Osteoblast (primary cell): Measurements from ENCODE around the gene OCA2. TPM values are rescaled to one million over a fixed set of nuclear protein-coding genes. Genes with fewer than 3 reads are reported as not detected.

Source experiments
- DNase-seq: peaks from one replicate; pipeline ENCODE4 v3.0.0; 2011; ENCODE audit warnings: low spot score, mixed read lengths; ENCODE audit not compliant: insufficient read length; ENCODE audit errors: missing footprints
- H2AFZ ChIP-seq: 2 replicates; pipeline ENCODE4 v1.6.0; 2011; ENCODE audit warnings: mild to moderate bottlenecking, low read length
- H3K27ac ChIP-seq: 2 replicates; pipeline ENCODE4 v1.5.1; 2011; ENCODE audit warnings: mild to moderate bottlenecking, low read depth, low read length, moderate library complexity
- H3K27me3 ChIP-seq: 2 replicates; pipeline ENCODE4 v1.6.0; 2012; ENCODE audit warnings: mild to moderate bottlenecking, control low read depth, inconsistent platforms, low read length, moderate library complexity; ENCODE audit not compliant: insufficient read depth
- H3K36me3 ChIP-seq: 2 replicates; pipeline ENCODE4 v1.5.1; 2011; ENCODE audit warnings: mild to moderate bottlenecking, low read length, control low read depth, moderate library complexity; ENCODE audit not compliant: insufficient read depth
- H3K4me1 ChIP-seq: 2 replicates; pipeline ENCODE4 v1.5.1; 2011; ENCODE audit warnings: mild to moderate bottlenecking, low read length, control low read depth, moderate library complexity; ENCODE audit not compliant: insufficient read depth
- H3K4me2 ChIP-seq: 2 replicates; pipeline ENCODE4 v1.6.0; 2011; ENCODE audit warnings: mild to moderate bottlenecking, low read length; ENCODE audit not compliant: insufficient read depth
- H3K4me3 ChIP-seq: fragments of 200-600 bp; sonication (generic); 3 replicates; pipeline ENCODE4 v1.5.1; 2012; ENCODE audit warnings: mild to moderate bottlenecking, low read length, inconsistent platforms; ENCODE audit not compliant: insufficient read depth
- H3K79me2 ChIP-seq: 2 replicates; pipeline ENCODE4 v1.6.0; 2012; ENCODE audit warnings: mild to moderate bottlenecking, low read length, control low read depth, inconsistent platforms; ENCODE audit not compliant: insufficient read depth
- H3K9me3 ChIP-seq: 2 replicates; pipeline ENCODE4 v1.5.1; 2011; ENCODE audit warnings: low read depth, low read length, control low read depth
- H4K20me1 ChIP-seq: 2 replicates; pipeline ENCODE4 v1.6.0; 2012; ENCODE audit warnings: mild to moderate bottlenecking, low read length, control low read depth; ENCODE audit not compliant: insufficient read depth
- total RNA-seq: library from RNA; depleted of rRNA; stranded (reverse); fragments of >200 nt; gene quantifications from 2 replicates; pipeline ENCODE4 v1.2.3, GENCODE V29; 2012
- TF ChIP-seq, protein P1 (sequence below): IDR thresholded peaks from 2 replicates; pipeline ENCODE4 v1.5.1; 2011; ENCODE audit warnings: mild to moderate bottlenecking, low read depth, low read length, moderate library complexity; ENCODE audit errors: extremely low read depth

Gene OCA2
- total RNA-seq, 1 donor, result not detected

DNA sequence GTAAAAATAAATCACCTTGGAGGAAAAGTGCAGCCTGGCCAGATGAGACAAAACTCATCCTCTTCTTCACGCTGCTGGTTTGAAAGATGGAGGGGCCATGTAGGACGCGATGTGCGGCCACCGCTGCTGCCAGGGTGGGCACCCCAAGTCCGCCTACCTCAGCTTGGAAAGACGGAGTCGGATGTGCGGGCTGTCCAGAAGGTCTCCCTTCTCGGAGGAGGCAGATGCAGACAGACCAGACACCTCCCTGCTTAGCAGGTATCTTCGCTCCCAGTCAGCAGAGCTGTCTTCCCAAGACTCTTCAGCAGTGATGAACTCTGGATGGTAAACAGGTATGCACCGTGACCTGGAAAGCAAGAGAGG lies 71.4 kb downstream of the OCA2 start:
- Histone ChIP-seq H3K9me3 (no peaks in the 10 kb centered on the region), H3K27me3 (no peaks in the 10 kb centered on the region), H2AFZ (no peak overlapping the region), H3K4me3 (no peak overlapping the region), H3K4me1 (no peaks in the 10 kb centered on the region), H4K20me1 (no peaks in the 10 kb centered on the region), H3K4me2 (no peak overlapping the region), H3K79me2 (no peaks in the 10 kb centered on the region), H3K36me3 (no peaks in the 10 kb centered on the region), H3K27ac (no peak overlapping the region)
- TF ChIP-seq, protein P1, sequence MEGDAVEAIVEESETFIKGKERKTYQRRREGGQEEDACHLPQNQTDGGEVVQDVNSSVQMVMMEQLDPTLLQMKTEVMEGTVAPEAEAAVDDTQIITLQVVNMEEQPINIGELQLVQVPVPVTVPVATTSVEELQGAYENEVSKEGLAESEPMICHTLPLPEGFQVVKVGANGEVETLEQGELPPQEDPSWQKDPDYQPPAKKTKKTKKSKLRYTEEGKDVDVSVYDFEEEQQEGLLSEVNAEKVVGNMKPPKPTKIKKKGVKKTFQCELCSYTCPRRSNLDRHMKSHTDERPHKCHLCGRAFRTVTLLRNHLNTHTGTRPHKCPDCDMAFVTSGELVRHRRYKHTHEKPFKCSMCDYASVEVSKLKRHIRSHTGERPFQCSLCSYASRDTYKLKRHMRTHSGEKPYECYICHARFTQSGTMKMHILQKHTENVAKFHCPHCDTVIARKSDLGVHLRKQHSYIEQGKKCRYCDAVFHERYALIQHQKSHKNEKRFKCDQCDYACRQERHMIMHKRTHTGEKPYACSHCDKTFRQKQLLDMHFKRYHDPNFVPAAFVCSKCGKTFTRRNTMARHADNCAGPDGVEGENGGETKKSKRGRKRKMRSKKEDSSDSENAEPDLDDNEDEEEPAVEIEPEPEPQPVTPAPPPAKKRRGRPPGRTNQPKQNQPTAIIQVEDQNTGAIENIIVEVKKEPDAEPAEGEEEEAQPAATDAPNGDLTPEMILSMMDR, result no peak
- peak; percentile 41 for DNase-seq

DNA sequence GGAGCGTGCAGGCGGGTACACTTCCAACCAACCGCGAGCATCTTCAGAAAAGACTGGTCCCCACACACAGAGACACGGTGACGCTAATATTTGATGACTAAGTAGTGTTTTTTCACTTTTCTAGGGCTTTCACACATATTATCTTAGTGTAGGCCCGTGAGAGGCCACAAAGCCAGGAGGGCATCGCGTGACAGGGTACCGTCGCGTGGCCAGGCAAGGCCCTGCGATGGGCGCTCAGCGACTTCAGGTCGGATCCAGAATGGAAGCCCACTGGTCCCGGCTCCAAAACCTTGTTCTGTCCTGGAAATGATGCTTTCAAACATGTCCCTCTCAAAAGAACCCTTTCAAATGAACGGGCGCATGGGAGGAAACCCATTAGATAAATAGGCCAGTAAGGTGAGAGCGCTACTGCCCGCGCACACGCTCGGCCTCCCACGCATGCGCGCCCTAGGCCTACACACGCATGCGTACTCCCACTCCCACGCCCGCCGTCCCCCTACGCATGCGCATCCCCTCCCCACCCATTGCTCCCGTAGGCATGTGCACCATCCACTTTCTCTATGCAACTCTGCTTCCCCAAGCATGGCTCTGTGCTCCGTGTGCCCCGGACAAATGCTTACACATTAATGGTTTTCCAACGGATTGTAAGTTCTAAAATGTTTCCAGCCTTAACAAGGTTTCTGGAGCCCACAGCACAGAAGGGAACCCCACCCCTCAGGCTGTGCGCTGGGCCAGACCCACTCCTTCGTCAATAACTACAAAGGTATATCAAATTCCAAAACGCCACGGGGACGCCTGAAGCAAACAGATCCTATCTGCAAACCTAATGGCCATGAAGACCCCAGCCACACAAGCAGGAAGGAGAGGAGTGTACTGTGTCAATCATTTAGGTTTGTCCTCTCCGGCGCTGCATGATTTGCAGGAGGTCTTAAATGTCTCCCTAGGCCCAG lies 72.1 kb downstream of the OCA2 start:
- Histone ChIP-seq H3K79me2 (no peaks in the 10 kb centered on the region), H3K9me3 (no peaks in the 10 kb centered on the region), H3K4me2 (no peak overlapping the region), H3K36me3 (no peaks in the 10 kb centered on the region), H3K4me1 (no peaks in the 10 kb centered on the region), H2AFZ (no peak overlapping the region), H4K20me1 (no peaks in the 10 kb centered on the region), H3K4me3 (no peak overlapping the region), H3K27me3 (no peaks in the 10 kb centered on the region), H3K27ac (no peak overlapping the region)
- DNase-seq, result peak; percentile 30
- TF ChIP-seq, protein P1, result no peak

DNA sequence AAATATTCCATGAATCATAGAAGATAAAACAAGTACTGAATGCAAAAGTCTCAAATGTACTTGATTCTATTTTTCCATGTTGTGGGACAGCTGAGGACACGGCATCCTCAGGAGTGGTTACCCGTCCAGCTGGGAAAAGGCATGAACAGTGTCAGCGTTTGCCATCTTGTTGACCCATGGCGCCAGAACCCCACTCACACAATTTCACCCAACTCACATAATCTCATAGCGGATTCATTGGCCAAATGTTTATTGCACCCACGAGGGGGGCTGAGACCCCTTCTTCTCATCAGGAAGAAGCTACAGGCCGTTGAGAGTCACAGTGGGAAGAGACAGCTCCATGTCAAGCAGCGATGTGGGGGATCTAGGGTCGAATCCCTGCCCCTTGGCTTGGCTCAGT lies 72.9 kb downstream of the OCA2 start:
- Histone ChIP-seq H3K4me2 (no peak overlapping the region), H3K4me3 (no peak overlapping the region), H3K79me2 (no peaks in the 10 kb centered on the region), H3K36me3 (no peaks in the 10 kb centered on the region), H3K9me3 (no peaks in the 10 kb centered on the region), H3K27ac (no peak overlapping the region), H4K20me1 (no peaks in the 10 kb centered on the region), H3K27me3 (no peaks in the 10 kb centered on the region), H3K4me1 (no peaks in the 10 kb centered on the region), H2AFZ (no peak overlapping the region)
- DNase-seq, result no peak
- TF ChIP-seq, protein P1, result no peak

DNA sequence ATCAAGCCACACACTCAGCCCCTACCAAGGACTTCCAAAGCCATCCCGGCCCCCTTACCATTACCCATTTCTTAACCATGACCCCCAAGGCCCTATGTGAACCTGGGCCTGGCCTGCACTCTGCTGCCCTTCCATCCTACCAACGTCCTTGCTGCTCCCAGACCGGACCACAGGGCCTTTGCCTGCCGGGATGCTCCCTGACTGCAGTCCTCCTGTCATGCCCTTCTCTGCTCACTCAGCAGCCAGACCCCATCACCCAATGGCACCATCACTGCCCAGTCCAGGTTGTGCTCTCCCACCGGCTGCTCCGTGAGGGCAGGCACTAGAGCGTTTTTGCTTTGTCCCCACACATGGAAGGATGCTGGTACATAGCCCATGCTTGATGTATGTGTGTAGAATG lies 73.7 kb downstream of the OCA2 start:
- Histone ChIP-seq H3K4me1 (no peaks in the 10 kb centered on the region), H3K36me3 (no peaks in the 10 kb centered on the region), H3K4me3 (no peak overlapping the region), H3K4me2 (no peak overlapping the region), H3K9me3 (no peaks in the 10 kb centered on the region), H3K27me3 (no peaks in the 10 kb centered on the region), H2AFZ (no peak overlapping the region), H3K27ac (no peak overlapping the region), H3K79me2 (no peaks in the 10 kb centered on the region), H4K20me1 (no peaks in the 10 kb centered on the region)
- TF ChIP-seq, protein P1, result no peak
- peak; percentile 11 for DNase-seq
